Peyer's patch (tissue), 4 donors: ENCODE data around the gene PPP2R2C. TPM values are rescaled to one million over a fixed set of nuclear protein-coding genes. Genes with fewer than 3 reads are reported as not detected.
A peak's percentile ranks its signal among the peaks of the same experiment; 100 is the strongest.

ENCODE experiments used
- DNase-seq, 3 donors: peaks; one replicate each; pipeline ENCODE4 v3.0.0-alpha.2; 2017 to 2019
- H3K27ac ChIP-seq, 4 donors: fragments of 200-600 bp; sonication (generic); one replicate each; pipeline ENCODE4 v1.5.1; 2016 to 2019
- H3K27me3 ChIP-seq, 2 donors: fragments of 200-600 bp; sonication (generic); one replicate each; pipeline ENCODE4 v1.5.1; 2019
- H3K36me3 ChIP-seq, 3 donors: fragments of 200-600 bp; sonication (generic); one replicate each; pipeline ENCODE4 v1.5.1; 2016 to 2019
- H3K4me1 ChIP-seq, 4 donors: fragments of 200-600 bp; sonication (generic); one replicate each; pipeline ENCODE4 v1.5.1; 2016 to 2019
- H3K4me3 ChIP-seq, 4 donors: fragments of 200-600 bp; sonication (generic); 1 replicate in 3 of 4; 2 replicates in 1 of 4; pipeline ENCODE4 v1.5.1; 2016 to 2019; ENCODE audit warnings: mild to moderate bottlenecking in 1 of 4
- H3K9me3 ChIP-seq, 4 donors: fragments of 200-600 bp; sonication (generic); one replicate each; pipeline ENCODE4 v1.5.1; 2016 to 2019; ENCODE audit warnings: mild to moderate bottlenecking in 1 of 4
- CTCF ChIP-seq, 6 experiments: fragments of 450-650 bp in 4 of 6; fragments of 200-600 bp in 2 of 6; sonication (generic) in 1 of 6; IDR thresholded peaks; one replicate each; pipeline ENCODE4 v1.5.1; 2017 to 2019; ENCODE audit warnings: antibody characterized with exemption in 6 of 6, mild to moderate bottlenecking in 3 of 6, moderate library complexity in 1 of 6
- POLR2A ChIP-seq, 2 donors: fragments of 450-650 bp; IDR thresholded peaks; one replicate each; pipeline ENCODE4 v1.5.1; 2017; ENCODE audit warnings: antibody characterized with exemption in 2 of 2, mild to moderate bottlenecking in 2 of 2, moderate library complexity in 2 of 2
- total RNA-seq, 4 donors: library from RNA; depleted of rRNA; stranded (reverse); fragments of >200 nt; gene quantifications; one replicate each; pipeline ENCODE4 v1.1.0, GENCODE V29; 2016

Gene PPP2R2C
- total RNA-seq, 4 donors from 2014 or later = 0.27 to 4.1 TPM; not detected in 2

DNA sequence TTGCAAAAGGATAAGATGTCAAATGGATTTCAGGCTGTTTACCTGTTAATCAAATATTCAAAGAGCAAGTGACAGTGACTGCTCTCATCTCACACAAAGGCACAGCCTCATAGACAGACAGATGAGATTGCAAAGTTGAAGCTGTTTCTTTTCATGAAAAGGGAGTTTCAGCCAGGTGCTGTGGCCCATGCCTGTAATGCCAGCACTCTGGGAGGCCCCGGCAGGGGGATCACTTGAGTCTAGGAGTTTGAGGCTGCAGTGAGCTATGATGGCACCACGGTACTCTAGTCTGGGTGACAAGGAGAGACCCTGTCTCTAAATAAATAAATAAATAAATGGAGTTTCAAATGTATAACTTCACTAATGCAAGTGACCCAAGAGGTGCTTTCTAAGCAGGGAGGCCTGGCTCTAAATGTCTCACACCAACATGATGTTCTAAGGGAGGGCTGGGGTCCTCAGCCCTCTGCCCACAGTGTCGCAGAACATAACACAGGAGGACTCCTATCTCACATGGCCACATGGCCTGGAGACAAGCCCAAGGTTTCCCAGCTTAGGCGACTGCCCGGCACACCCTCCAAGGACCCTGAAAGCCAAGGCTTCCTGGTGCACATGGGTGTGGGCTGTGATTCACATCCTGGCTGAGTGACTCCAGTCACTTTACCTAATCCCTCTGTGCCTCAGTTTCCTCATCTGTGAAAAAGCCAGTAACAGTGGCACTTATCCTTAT lies 26.8 kb downstream of the PPP2R2C start:
- Histone ChIP-seq H3K9me3 (no peaks in the 10 kb centered on the region), H3K4me3 (no peak overlapping the region), H3K27me3 (no peaks in the 10 kb centered on the region), H3K36me3 (no peaks in the 10 kb centered on the region), H3K4me1 (no peaks in the 10 kb centered on the region), H3K27ac (no peak overlapping the region)
- DNase-seq = peak in 1 of 3 donors; percentile 30
- TF ChIP-seq CTCF (IDR thresholded peaks at IDR 0.05) = no peak
- TF ChIP-seq POLR2A (IDR thresholded peaks at IDR 0.05) = no peak

GRCh38 chr4:6444582-6444981 lies 27.8 kb downstream of the PPP2R2C start:
- Histone ChIP-seq H3K4me1 (no peaks in the 10 kb centered on the region), H3K27ac (no peak overlapping the region), H3K27me3 (no peaks in the 10 kb centered on the region), H3K4me3 (no peak overlapping the region), H3K36me3 (no peaks in the 10 kb centered on the region), H3K9me3 (no peaks in the 10 kb centered on the region)
- no peak for DNase-seq
- TF ChIP-seq POLR2A (IDR thresholded peaks at IDR 0.05) (no peak), CTCF (IDR thresholded peaks at IDR 0.05) (no peak)

DNA sequence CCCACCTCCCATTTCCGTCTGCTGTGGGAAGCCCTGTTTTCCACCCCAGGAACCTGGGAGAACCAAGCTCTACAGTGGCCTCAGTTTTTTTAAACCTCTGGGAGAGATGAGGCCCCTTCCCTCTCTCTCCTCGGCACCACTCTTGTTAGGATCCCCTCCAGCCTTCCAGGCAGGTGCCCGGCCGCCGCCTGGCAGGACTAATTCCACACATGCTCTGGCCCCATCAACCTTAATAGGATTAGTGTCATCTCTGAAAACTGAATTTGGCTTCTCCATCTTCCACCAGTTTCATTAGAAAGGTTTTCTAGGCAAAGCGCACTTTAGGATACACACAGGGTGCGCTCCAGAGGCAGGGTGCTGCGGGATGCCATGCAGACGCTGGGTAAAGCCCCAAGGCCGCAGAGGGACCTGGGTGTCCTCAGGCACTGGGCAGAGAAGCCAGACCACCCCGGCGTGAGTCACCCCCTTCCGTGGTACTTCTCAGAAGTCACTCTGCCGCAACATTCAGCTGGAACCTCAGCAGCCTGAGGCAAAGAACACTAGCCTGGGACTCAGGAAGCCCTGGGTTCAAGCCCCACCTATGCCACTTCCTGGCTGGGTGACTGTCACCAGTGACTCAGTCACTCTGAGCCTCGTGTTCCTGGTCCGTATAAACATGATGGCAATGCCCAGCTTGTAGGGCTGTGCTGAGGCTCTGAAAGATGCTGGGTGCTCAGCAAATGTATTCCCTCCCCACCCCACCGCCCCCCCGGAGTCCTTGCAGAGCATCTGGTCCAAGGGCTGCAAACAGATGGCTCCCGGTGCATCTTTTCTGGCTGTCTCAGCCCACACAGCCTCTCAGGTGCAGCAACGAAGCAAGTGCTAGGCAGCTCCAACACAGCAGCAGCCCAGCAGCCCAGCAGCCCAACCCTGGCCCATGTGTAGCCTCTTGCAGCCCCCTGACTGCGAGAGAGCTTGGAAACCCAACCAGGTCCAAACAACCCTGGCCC lies 29.1 kb downstream of the PPP2R2C start:
- no peaks in the 10 kb centered on the region for H3K27me3 ChIP-seq
- no peak overlapping the region for H3K4me3 ChIP-seq

DNA sequence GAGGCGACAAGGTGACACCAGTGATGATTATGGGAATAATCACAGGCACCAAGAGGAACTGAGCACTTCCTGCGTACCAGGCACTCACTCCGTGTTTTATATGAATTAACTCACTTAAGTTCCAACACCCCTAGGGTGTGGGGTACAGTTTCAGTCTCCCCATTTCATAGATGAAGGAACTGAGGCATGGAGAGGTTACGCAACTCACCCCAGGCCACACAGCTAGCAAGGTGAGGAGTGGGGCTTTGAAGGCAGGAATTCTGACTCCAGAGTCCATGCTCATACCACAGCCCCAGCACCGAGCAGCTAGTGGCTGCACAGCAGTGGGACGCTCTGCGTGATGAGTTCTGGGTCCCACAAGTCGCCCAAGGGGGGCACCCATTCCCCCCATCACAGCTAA lies 29.9 kb downstream of the PPP2R2C start:
- Histone ChIP-seq H3K27ac (no peak overlapping the region), H3K9me3 (no peaks in the 10 kb centered on the region), H3K4me1 (no peaks in the 10 kb centered on the region), H3K4me3 (no peak overlapping the region), H3K36me3 (no peaks in the 10 kb centered on the region), H3K27me3 (no peaks in the 10 kb centered on the region)
- no peak for DNase-seq
- TF ChIP-seq CTCF (IDR thresholded peaks at IDR 0.05) (no peak), POLR2A (IDR thresholded peaks at IDR 0.05) (no peak)

More for the DNA sequence above, 29.1 kb downstream of the PPP2R2C start:
- Histone ChIP-seq H3K4me1 (no peaks in the 10 kb centered on the region), H3K27ac (no peak overlapping the region), H3K9me3 (no peaks in the 10 kb centered on the region), H3K36me3 (no peaks in the 10 kb centered on the region)
- TF ChIP-seq POLR2A (IDR thresholded peaks at IDR 0.05) (no peak), CTCF (IDR thresholded peaks at IDR 0.05) (no peak)
- DNase-seq = peak in 1 of 3 donors; percentile 35

DNA sequence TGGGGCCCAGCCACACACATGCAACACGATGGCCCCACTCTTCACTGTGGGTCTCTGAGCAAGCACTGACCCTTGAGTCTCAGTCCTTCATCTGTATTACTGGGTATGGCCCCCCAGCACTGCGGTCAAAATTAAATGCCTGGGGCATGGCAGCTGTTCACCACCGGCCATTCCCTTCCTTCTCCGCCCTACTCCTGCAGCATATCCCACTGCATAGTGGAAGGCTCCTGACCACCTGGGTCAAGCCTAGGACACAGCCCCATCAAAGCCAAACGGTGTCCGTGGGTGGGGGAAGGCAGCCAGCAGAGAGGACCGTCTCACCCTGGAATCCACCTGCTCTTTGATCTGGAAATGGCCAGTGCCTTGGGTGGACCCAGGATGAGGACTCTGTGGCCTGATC lies 30.7 kb downstream of the PPP2R2C start:
- no peak for TF ChIP-seq POLR2A (IDR thresholded peaks at IDR 0.05)
- TF ChIP-seq CTCF (IDR thresholded peaks at IDR 0.05) = no peak
- H3K36me3 ChIP-seq = no peaks in the 10 kb centered on the region
- H3K4me1 ChIP-seq = no peaks in the 10 kb centered on the region
- DNase-seq = peak in 1 of 3 donors; percentile 29
- no peak overlapping the region for H3K27ac ChIP-seq
- no peak overlapping the region for H3K4me3 ChIP-seq
- H3K27me3 ChIP-seq = no peaks in the 10 kb centered on the region
- no peaks in the 10 kb centered on the region for H3K9me3 ChIP-seq
